Measurements from ENCODE around the gene EIF3K. TPM values are rescaled to one million over a fixed set of nuclear protein-coding genes. Genes with fewer than 3 reads are reported as not detected.

EIF3K gene
- total and polyA plus RNA-seq, 2 of the 13 experiments (the other 11 are each of a cell fraction or from before 2014, with no cell fraction given), result 179 to 258 TPM

GRCh38 chr19:38685666-38686529 lies 66.9 kb downstream of the EIF3K start (continued):
- TF ChIP-seq ZNF646 (CRISPR knock-in tag; IDR thresholded peaks at IDR 0.05) (no peak), KLF12 (CRISPR knock-in tag; IDR thresholded peaks at IDR 0.05; ENCODE audit: borderline replicate concordance) (no peak), PHF21A (CRISPR knock-in tag; IDR thresholded peaks at IDR 0.05) (peak; percentile 81; the same call in 1 of the 2 replicates), ZNF20 (CRISPR knock-in tag; IDR thresholded peaks at IDR 0.05) (no peak), ZNF230 (CRISPR knock-in tag; IDR thresholded peaks at IDR 0.05) (0 out of 2 replicates have a peak, but pooled peaks have one; percentile 29), ARID5B (CRISPR knock-in tag; IDR thresholded peaks at IDR 0.05) (peak; percentile 64; the same call in 1 of the 2 replicates), ZNF574 (CRISPR knock-in tag; IDR thresholded peaks at IDR 0.05) (0 out of 2 replicates have a peak, but pooled peaks have one; percentile 23), ZNF556 (CRISPR knock-in tag; IDR thresholded peaks at IDR 0.05; ENCODE audit: borderline replicate concordance) (peak; percentile 61; the same call in 1 of the 2 replicates), SOX5 (CRISPR knock-in tag; IDR thresholded peaks at IDR 0.05; ENCODE audit: borderline replicate concordance) (0 out of 2 replicates have a peak, but pooled peaks have one; percentile 22), HMGXB4 (CRISPR knock-in tag; IDR thresholded peaks at IDR 0.05; ENCODE audit: borderline replicate concordance in 1 of 2, low read depth in 1 of 2) (0 out of 4 replicates have a peak, but pooled peaks of 1 of the 2 experiments have one; percentile 27), IRX3 (CRISPR knock-in tag; IDR thresholded peaks at IDR 0.05; ENCODE audit: borderline replicate concordance, low read depth) (no peak)

All from HepG2 (cell line).